Activated CD4-positive, CD25-positive, alpha-beta regulatory T cell (primary cell): ENCODE data around the gene VDAC2.
"Not testable (repeated sequence)": the region's sequence is repeated elsewhere in the genome, so short reads cannot be mapped to it uniquely, and the experiment has no call there.

Experiments
- DNase-seq, 4 experiments: peaks; one replicate each; lab custom pipeline; 2025; lab: John Stamatoyannopoulos, UW

Gene VDAC2

GRCh38 chr10:75199949-75200348 is 10.6 kb upstream of the VDAC2 start:
- not testable (repeated sequence) for DNase-seq

GRCh38 chr10:75201793-75202307 is 8.7 kb upstream of the VDAC2 start:
- DNase-seq = no peak

- DNase-seq = no peak
Observed at GRCh38 chr10:75202321-75203045, 8.1 kb upstream of the VDAC2 start.

GRCh38 chr10:75203046-75203620 is 7.5 kb upstream of the VDAC2 start:
- DNase-seq = not testable (repeated sequence)

GRCh38 chr10:75203724-75204123 is 6.9 kb upstream of the VDAC2 start:
- DNase-seq = no peak

- DNase-seq = no peak
Observed at GRCh38 chr10:75205908-75206307, 4.7 kb upstream of the VDAC2 start.

GRCh38 chr10:75206638-75207037 is 4.0 kb upstream of the VDAC2 start:
- not testable (repeated sequence) for DNase-seq

- DNase-seq = no peak
Observed at GRCh38 chr10:75207079-75207856, 3.3 kb upstream of the VDAC2 start.

- DNase-seq = no peak
Observed at GRCh38 chr10:75207857-75208144, 2.8 kb upstream of the VDAC2 start.

- DNase-seq = no peak
Observed at GRCh38 chr10:75208181-75208580, 2.4 kb upstream of the VDAC2 start.

- no peak for DNase-seq
Observed at GRCh38 chr10:75209086-75209920, 1.3 kb upstream of the VDAC2 start.

- peak; percentile 53 to 60 (median 57) for DNase-seq
Observed at GRCh38 chr10:75209921-75210281, 695 bp upstream of the VDAC2 start.

- peak in 1 of 4 experiments; percentile 11 for DNase-seq
Observed at GRCh38 chr10:75211007-75211691, 553 bp downstream of the VDAC2 start.

GRCh38 chr10:75212343-75212742 is 1.7 kb downstream of the VDAC2 start:
- no peak for DNase-seq

- no peak for DNase-seq
Observed at GRCh38 chr10:75220274-75220673, 9.7 kb downstream of the VDAC2 start.

GRCh38 chr10:75221492-75221891 is 10.9 kb downstream of the VDAC2 start:
- not testable (repeated sequence) for DNase-seq

GRCh38 chr10:75223507-75223906 is 12.9 kb downstream of the VDAC2 start:
- no peak for DNase-seq

GRCh38 chr10:75226095-75226494 is 15.5 kb downstream of the VDAC2 start:
- DNase-seq = no peak

- DNase-seq = no peak
Observed at GRCh38 chr10:75226656-75227055, 16.1 kb downstream of the VDAC2 start.

- DNase-seq = no peak
Observed at GRCh38 chr10:75228278-75228677, 17.7 kb downstream of the VDAC2 start.

GRCh38 chr10:75228834-75229233 is 18.2 kb downstream of the VDAC2 start:
- no peak for DNase-seq

GRCh38 chr10:75229971-75230370 is 19.4 kb downstream of the VDAC2 start:
- DNase-seq = no peak
